DND-41 (cell line): Measurements from ENCODE around the gene RBBP7.

Experiments used
- ATAC-seq: fragments of 200-7000 bp; cut with Tn5 transposase; 3 replicates; pipeline ENCODE4 v1.9.1; 2021; ENCODE audit warnings: low read depth; ENCODE audit not compliant: insufficient read depth
- DNase-seq: peaks from one replicate; pipeline ENCODE4 v3.0.0-alpha.2; 2020
- H2AFZ ChIP-seq: 2 replicates; pipeline ENCODE4 v1.6.0; 2012; ENCODE audit warnings: low read depth, low read length
- H3K27ac ChIP-seq: 2 replicates; pipeline ENCODE4 v1.5.1; 2012; ENCODE audit warnings: low read length, inconsistent platforms
- H3K27me3 ChIP-seq: fragments of 200-600 bp; sonication (generic); 2 replicates; pipeline ENCODE4 v1.6.0; 2012; ENCODE audit warnings: low read length, mild to moderate bottlenecking, inconsistent platforms; ENCODE audit not compliant: insufficient read depth, poor library complexity
- H3K36me3 ChIP-seq: 2 replicates; pipeline ENCODE4 v1.5.1; 2012; ENCODE audit warnings: low read length, inconsistent platforms; ENCODE audit not compliant: insufficient read depth
- H3K4me1 ChIP-seq: 2 replicates; pipeline ENCODE4 v1.5.1; 2012; ENCODE audit warnings: mild to moderate bottlenecking, low read length; ENCODE audit not compliant: insufficient read depth
- H3K4me2 ChIP-seq: 2 replicates; pipeline ENCODE4 v1.6.0; 2012; ENCODE audit warnings: mild to moderate bottlenecking, moderate library complexity, low read length, inconsistent platforms; ENCODE audit not compliant: insufficient read depth
- H3K4me3 ChIP-seq, 2 experiments: fragments of 200-600 bp in 1 of 2; shearing (Covaris generic) in 1 of 2; 2 replicates each; pipeline ENCODE4 v1.5.1; 2012 to 2016; ENCODE audit warnings: inconsistent platforms in 2 of 2, low read length in 2 of 2, mild to moderate bottlenecking in 2 of 2, low read depth in 1 of 2, moderate library complexity in 1 of 2
- H3K79me2 ChIP-seq: 2 replicates; pipeline ENCODE4 v1.6.0; 2012; ENCODE audit warnings: low read length, inconsistent platforms; ENCODE audit not compliant: insufficient read depth
- H3K9ac ChIP-seq: 2 replicates; pipeline ENCODE4 v1.6.0; 2012; ENCODE audit warnings: low read depth, mild to moderate bottlenecking, inconsistent platforms, low read length, moderate library complexity
- H3K9me3 ChIP-seq: 2 replicates; pipeline ENCODE4 v1.5.1; 2012; ENCODE audit warnings: low read length, moderate library complexity, mild to moderate bottlenecking, inconsistent platforms; ENCODE audit not compliant: insufficient read depth, severe bottlenecking
- H4K20me1 ChIP-seq: 2 replicates; pipeline ENCODE4 v1.6.0; 2012; ENCODE audit warnings: low read length; ENCODE audit not compliant: insufficient read depth
- EZH2 ChIP-seq: IDR thresholded peaks from 3 replicates; pipeline ENCODE4 v1.6.1; 2012; ENCODE audit warnings: borderline replicate concordance, low read depth, mild to moderate bottlenecking, moderate library complexity, low read length, inconsistent platforms; ENCODE audit not compliant: severe bottlenecking
- TF ChIP-seq, protein P1 (sequence below): IDR thresholded peaks from 2 replicates; pipeline ENCODE4 v1.5.1; 2012; ENCODE audit warnings: borderline replicate concordance, low read length, moderate library complexity, mild to moderate bottlenecking; ENCODE audit not compliant: poor library complexity, severe bottlenecking; ENCODE audit errors: extremely low read depth

The RBBP7 gene

DNA sequence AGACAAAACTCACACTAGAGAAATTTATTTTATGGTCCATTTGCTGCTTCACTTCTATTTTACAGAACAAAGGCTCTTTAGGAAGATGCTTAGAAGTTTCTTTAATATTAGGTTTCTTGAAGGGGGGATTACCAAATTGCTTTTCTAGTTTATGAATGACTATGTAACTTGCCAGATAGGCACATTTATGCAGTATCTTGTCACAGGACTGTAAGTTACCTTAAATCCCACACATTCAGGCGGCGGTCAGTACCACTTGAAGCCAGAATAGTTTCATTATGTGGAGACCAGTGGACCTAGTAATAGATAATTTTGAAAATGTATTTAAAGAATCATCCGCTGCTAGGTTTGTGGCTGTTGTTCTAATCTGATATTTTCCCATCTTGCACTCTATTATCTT lies 18.3 kb downstream of the RBBP7 start:
- Histone ChIP-seq H3K9ac (no peak overlapping the region), H3K36me3 (peaks cover 89% of the 10 kb centered on the region), H3K79me2 (peaks cover 61% of the 10 kb centered on the region), H3K27me3 (no peaks in the 10 kb centered on the region), H3K4me1 (no peaks in the 10 kb centered on the region), H4K20me1 (peaks cover 8% of the 10 kb centered on the region), H3K27ac (no peak overlapping the region), H3K4me3 (no peak overlapping the region), H2AFZ (no peak overlapping the region), H3K9me3 (no peaks in the 10 kb centered on the region), H3K4me2 (no peak overlapping the region)
- TF ChIP-seq, protein P1, sequence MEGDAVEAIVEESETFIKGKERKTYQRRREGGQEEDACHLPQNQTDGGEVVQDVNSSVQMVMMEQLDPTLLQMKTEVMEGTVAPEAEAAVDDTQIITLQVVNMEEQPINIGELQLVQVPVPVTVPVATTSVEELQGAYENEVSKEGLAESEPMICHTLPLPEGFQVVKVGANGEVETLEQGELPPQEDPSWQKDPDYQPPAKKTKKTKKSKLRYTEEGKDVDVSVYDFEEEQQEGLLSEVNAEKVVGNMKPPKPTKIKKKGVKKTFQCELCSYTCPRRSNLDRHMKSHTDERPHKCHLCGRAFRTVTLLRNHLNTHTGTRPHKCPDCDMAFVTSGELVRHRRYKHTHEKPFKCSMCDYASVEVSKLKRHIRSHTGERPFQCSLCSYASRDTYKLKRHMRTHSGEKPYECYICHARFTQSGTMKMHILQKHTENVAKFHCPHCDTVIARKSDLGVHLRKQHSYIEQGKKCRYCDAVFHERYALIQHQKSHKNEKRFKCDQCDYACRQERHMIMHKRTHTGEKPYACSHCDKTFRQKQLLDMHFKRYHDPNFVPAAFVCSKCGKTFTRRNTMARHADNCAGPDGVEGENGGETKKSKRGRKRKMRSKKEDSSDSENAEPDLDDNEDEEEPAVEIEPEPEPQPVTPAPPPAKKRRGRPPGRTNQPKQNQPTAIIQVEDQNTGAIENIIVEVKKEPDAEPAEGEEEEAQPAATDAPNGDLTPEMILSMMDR: no peak
- TF ChIP-seq EZH2: no peak
- ATAC-seq (no peak), DNase-seq (no peak)

DNA sequence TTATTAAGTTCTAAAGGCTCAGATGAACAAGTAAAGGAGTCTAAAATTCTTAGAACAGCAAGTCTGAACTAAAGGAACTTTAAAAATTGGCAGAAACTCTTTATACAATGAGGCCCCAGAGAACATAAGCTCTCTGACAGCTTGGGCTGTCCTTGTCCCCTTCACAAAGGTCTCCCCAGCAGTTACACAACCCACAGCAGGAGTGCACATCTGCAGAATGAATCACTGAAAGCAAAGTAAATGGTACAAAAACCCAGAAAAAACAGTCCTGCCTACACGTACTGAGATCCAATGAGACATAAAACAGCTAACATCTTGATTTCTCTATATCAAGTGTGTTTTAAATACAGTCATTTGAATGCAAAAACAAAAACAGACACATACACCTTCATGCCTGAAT lies 18.7 kb downstream of the RBBP7 start:
- Histone ChIP-seq H4K20me1 (peaks cover 6% of the 10 kb centered on the region), H3K4me2 (no peak overlapping the region), H3K9me3 (no peaks in the 10 kb centered on the region), H3K27me3 (no peaks in the 10 kb centered on the region), H3K9ac (no peak overlapping the region), H3K4me3 (no peak overlapping the region), H3K27ac (no peak overlapping the region), H3K4me1 (no peaks in the 10 kb centered on the region), H2AFZ (no peak overlapping the region), H3K36me3 (peaks cover 89% of the 10 kb centered on the region), H3K79me2 (peaks cover 57% of the 10 kb centered on the region)
- TF ChIP-seq, protein P1: no peak
- no peak for TF ChIP-seq EZH2
- DNase-seq (no peak), ATAC-seq (no peak)

GRCh38 chrX:16848541-16848940 lies 21.6 kb downstream of the RBBP7 start:
- no peak for TF ChIP-seq EZH2
- TF ChIP-seq, protein P1: no peak
- no peak overlapping the region for H3K4me2 ChIP-seq
- ATAC-seq: no peak
- peaks cover 88% of the 10 kb centered on the region for H3K36me3 ChIP-seq
- no peak for DNase-seq
- no peaks in the 10 kb centered on the region for H3K4me1 ChIP-seq
- peaks cover 30% of the 10 kb centered on the region; the same call in 1 of the 2 replicates for H3K79me2 ChIP-seq
- peaks cover 3% of the 10 kb centered on the region; the same call in 1 of the 2 replicates for H4K20me1 ChIP-seq
- no peak overlapping the region for H2AFZ ChIP-seq
- H3K27ac ChIP-seq: no peak overlapping the region
- H3K4me3 ChIP-seq: no peak overlapping the region
- no peaks in the 10 kb centered on the region for H3K27me3 ChIP-seq
- H3K9ac ChIP-seq: no peak overlapping the region
- no peaks in the 10 kb centered on the region for H3K9me3 ChIP-seq

GRCh38 chrX:16845686-16846085 lies 24.5 kb downstream of the RBBP7 start:
- Histone ChIP-seq H3K9me3 (no peaks in the 10 kb centered on the region), H3K36me3 (peaks cover 86% of the 10 kb centered on the region), H3K9ac (no peak overlapping the region), H4K20me1 (peaks cover 3% of the 10 kb centered on the region; the same call in 1 of the 2 replicates), H2AFZ (no peak overlapping the region), H3K27me3 (no peaks in the 10 kb centered on the region), H3K4me3 (no peak overlapping the region), H3K4me2 (no peak overlapping the region), H3K27ac (no peak overlapping the region), H3K4me1 (no peaks in the 10 kb centered on the region), H3K79me2 (peaks cover 5% of the 10 kb centered on the region; the same call in 1 of the 2 replicates)
- TF ChIP-seq, protein P1: no peak
- no peak for TF ChIP-seq EZH2
- ATAC-seq (no peak), DNase-seq (no peak)
